HG03575 (cell line): ENCODE data around the gene FYB1.
"Not testable (repeated sequence)": the region's sequence is repeated elsewhere in the genome, so short reads cannot be mapped to it uniquely, and the experiment has no call there.

ENCODE experiments used
- ATAC-seq: cut with Tn5 transposase; IDR thresholded peaks from one replicate; pipeline ENCODE4 v1.9.1; 2021; ENCODE audit not compliant: unreplicated experiment, insufficient number of reproducible peaks, low FRiP score; ENCODE audit errors: extremely low read depth

FYB1 gene

GRCh38 chr5:39233783-39234182 is 14.4 kb upstream of the FYB1 start:
- ATAC-seq: no peak

GRCh38 chr5:39231705-39232525 is 12.6 kb upstream of the FYB1 start:
- ATAC-seq: no peak

DNA sequence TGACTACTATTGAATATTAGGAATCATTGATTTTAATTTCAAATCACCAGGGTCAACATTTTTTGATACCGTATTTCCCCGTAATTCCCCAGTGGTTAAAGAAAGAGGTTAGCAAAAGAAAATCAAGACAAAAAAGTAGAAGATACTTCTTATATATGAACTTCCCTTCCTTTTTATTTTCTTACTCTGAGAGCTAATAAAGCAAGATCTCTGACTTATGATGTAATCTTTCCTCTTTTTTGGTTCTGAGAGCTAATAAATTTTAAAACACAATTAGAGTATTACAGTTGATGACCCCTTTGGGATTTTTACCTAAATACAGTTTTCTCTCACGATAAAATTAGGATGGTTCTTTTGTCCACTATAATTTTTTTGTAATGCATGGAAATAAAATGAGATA is 9.2 kb upstream of the FYB1 start:
- no peak for ATAC-seq

GRCh38 chr5:39226558-39226957 is 7.2 kb upstream of the FYB1 start:
- no peak for ATAC-seq

GRCh38 chr5:39226100-39226451 is 6.7 kb upstream of the FYB1 start:
- no peak for ATAC-seq

GRCh38 chr5:39225405-39226099 is 6.2 kb upstream of the FYB1 start:
- ATAC-seq: no peak

DNA sequence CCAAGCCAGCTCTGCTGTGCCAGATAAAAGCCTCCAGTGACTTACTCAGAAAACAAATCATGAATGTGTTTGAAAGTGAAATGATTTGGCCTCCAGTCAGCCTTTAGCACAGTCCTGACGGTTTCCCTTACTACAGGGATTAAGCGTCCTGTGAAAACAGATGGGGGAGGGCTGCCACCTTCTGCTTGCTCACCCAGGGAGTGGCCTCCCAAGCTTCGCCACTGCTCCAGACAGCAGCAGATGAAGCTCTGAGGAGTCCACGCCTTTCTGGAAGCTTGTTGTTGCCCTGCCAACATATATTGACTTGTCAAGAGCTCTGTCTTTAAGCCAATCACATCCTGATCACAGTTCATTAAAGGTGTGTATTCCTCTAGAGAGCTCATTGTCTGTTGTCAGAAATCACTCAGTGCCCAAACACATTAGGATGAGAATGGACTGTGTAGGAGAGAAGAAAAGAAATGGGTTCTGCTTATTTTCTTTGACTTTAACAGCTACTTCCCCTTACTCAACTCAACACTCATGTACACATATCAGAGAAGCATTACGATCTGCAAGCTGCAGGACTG is 4.9 kb upstream of the FYB1 start:
- ATAC-seq: no peak

DNA sequence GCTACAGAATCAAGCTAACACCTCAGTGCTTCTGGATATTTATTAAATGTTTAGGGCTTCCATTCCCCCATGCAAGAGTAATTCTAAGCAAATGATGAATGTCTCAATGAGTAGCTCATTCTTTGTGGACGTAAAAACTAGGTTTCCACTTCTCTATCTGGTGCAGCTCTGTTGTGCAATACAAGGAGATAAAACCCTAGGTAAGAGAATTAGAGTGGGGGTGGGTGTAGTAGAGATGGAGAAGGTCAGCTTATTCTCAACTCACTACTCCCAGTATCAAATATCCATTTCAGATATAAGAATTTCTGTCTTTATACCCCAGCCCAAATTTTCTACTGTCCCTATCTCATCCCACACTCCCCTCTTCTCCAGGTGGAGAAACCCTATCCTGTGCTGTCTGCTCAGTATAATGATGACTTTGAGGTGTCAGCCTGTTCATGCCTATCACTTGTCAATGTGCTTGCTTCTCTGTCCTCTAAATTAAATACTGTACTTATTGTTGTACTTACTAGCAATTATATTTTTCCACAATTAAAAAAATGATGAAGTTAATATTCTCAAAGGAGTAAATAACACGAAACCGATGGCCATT is 4.3 kb upstream of the FYB1 start:
- ATAC-seq: no peak

- ATAC-seq: not testable (repeated sequence)
These were observed 2.3 kb upstream of the FYB1 start for GRCh38 chr5:39221671-39222070.

DNA sequence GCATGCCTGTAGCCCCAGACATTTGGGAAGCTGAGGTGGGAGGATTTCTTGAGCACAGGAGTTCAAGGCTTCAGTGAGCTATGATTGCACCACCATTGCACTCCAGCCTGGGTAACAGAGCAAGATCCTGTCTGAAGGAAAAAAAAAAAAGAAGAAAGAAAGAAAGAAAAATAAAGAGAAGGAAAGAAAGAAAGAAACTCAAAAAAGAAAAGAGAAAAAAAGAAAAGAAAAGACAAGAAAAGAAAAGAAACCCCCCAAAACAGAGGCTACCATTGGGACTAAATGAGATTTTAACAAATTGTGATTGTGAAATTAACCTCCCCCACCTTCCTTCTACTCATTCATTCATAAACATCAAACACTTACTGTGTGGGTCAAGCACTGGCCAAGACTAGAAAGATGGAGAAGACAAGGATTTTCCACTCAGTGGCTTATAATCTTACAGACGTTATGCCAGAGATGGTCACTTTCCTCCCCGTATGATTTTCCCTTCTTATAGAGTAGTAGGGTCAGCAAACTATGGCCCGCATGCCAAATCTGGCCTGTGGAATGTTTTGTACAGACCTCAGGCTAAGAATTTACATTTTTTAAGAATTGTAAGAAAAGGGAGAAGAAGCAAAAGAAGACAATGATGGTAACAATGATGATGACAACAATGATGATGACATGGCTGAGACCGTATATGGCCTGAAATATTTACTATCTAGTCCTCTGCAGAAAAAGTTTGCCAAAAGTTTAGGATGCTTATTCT is 1.1 kb upstream of the FYB1 start:
- no peak for ATAC-seq

- ATAC-seq: no peak
These were observed 621 bp downstream of the FYB1 start for GRCh38 chr5:39218482-39219402.

- no peak for ATAC-seq
These were observed 1.7 kb downstream of the FYB1 start for GRCh38 chr5:39217365-39218281.

GRCh38 chr5:39216631-39217030 is 2.7 kb downstream of the FYB1 start:
- ATAC-seq: no peak

GRCh38 chr5:39215857-39216256 is 3.5 kb downstream of the FYB1 start:
- no peak for ATAC-seq

DNA sequence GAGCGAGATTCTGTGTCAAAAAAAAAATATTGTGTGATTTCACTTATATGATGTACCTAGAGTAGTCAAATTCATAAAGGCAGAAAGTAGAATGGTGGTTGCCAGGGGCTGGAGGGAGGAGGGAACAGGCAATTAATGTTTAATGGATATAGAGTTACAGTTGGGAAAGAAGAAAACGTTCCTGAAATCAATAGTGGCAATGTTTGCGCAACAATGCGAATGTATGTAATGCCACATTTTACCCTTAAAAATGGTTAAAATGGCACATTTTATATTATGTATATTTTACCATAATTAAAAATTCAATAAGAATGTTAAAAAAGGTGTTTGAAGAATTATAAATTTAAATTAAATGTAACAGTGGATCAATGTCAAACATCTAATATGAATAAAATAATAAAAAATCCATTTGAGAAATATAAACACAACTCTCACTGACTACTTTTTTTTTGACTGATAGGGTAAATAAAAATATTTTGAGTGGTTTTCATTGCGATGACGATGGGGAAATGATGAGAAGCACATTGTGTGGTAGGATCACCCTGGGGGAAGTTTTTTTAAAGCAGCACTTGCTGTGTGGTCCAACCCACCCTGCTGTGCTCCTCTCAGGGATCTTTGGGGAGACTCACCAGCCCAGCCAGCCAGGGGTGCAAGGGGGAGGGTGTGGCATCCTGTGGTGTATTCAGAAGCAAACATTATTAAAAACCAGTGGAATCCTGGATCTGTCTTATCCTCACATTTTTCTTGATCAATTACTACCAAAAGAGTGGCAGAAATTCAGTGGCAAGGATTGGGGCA is 4.3 kb downstream of the FYB1 start:
- ATAC-seq: no peak

- ATAC-seq: no peak
These were observed 5.7 kb downstream of the FYB1 start for GRCh38 chr5:39213447-39214207.
